ENCODE data around the gene GNPDA1. TPM values are rescaled to one million over a fixed set of nuclear protein-coding genes. Genes with fewer than 3 reads are reported as not detected.
"Not testable (repeated sequence)": the region's sequence is repeated elsewhere in the genome, so short reads cannot be mapped to it uniquely, and the experiment has no call there.

GNPDA1 gene
- polyA plus RNA-seq (ENCODE audit: insufficient read depth in 1 of 5, insufficient read length in 5 of 5, low replicate concordance in 1 of 5): 10 to 100 TPM; 36.0 to 42.3 (median 40.2) TPM
- long read RNA-seq, donor 1, transcript GNPDA1-201 (7 exons, 2,273 nt): major isoform, 18 of 23 reads
- long read RNA-seq, donor 1, partial matches to known transcripts: 0 of 23 reads
- long read RNA-seq, donor 1, other reads (novel, unspliced or antisense): 0 of 23 reads
- long read RNA-seq, donor 2, transcript GNPDA1-201 (7 exons, 2,273 nt): major isoform, 8 of 13 reads
- long read RNA-seq, donor 2, partial matches to known transcripts: 0 of 13 reads
- long read RNA-seq, donor 2, other reads (novel, unspliced or antisense): 0 of 13 reads
- long read RNA-seq, donor 3, transcript GNPDA1-201 (7 exons, 2,273 nt): major isoform, 7 of 11 reads
- long read RNA-seq, donor 3, partial matches to known transcripts: 0 of 11 reads
- long read RNA-seq, donor 3, other reads (novel, unspliced or antisense): 0 of 11 reads
- long read RNA-seq, donor 4, transcript GNPDA1-210 (6 exons, 2,980 nt): major isoform, 7 of 10 reads
- long read RNA-seq, donor 4, partial matches to known transcripts: 0 of 10 reads
- long read RNA-seq, donor 4, other reads (novel, unspliced or antisense): 0 of 10 reads
- long read RNA-seq, donor 5, transcript GNPDA1-201 (7 exons, 2,273 nt): major isoform, 14 of 18 reads
- long read RNA-seq, donor 5, partial matches to known transcripts: 0 of 18 reads
- long read RNA-seq, donor 5, other reads (novel, unspliced or antisense): 0 of 18 reads
- long read RNA-seq, donor 6, transcript GNPDA1-201 (7 exons, 2,273 nt): major isoform, 12 of 18 reads
- long read RNA-seq, donor 6, transcript GNPDA1-210 (6 exons, 2,980 nt): minor isoform, 6 of 18 reads
- long read RNA-seq, donor 6, partial matches to known transcripts: 0 of 18 reads
- long read RNA-seq, donor 6, other reads (novel, unspliced or antisense): 0 of 18 reads
- long read RNA-seq, donor 7, transcript GNPDA1-210 (6 exons, 2,980 nt): minor isoform, 6 of 16 reads
- long read RNA-seq, donor 7, transcript GNPDA1-201 (7 exons, 2,273 nt): major isoform, 10 of 16 reads
- long read RNA-seq, donor 7, partial matches to known transcripts: 0 of 16 reads
- long read RNA-seq, donor 7, other reads (novel, unspliced or antisense): 0 of 16 reads
- long read RNA-seq, donor 8, transcript GNPDA1-201 (7 exons, 2,273 nt): major isoform, 5 of 8 reads
- long read RNA-seq, donor 8, partial matches to known transcripts: 0 of 8 reads
- long read RNA-seq, donor 8, other reads (novel, unspliced or antisense): 0 of 8 reads

GRCh38 chr5:142012792-142013388 is at the start of gene GNPDA1:
TSS of gene GNPDA1 (minus strand) at chr5:142013027. CDS start at chr5:142012035, 992 bp downstream.
- DNase-seq: peak; percentile 68 to 74

GRCh38 chr5:142059304-142059940 is 46.6 kb upstream of the GNPDA1 start:
- DNase-seq: no peak

GRCh38 chr5:142057697-142058056 is 44.9 kb upstream of the GNPDA1 start:
- DNase-seq: no peak

GRCh38 chr5:142056816-142057696 is 44.2 kb upstream of the GNPDA1 start:
- no peak for DNase-seq

- no peak for DNase-seq
These were observed 42.5 kb upstream of the GNPDA1 start for GRCh38 chr5:142055301-142055700.

- DNase-seq: peak; percentile 28 to 33
These were observed 40.8 kb upstream of the GNPDA1 start for GRCh38 chr5:142053426-142054151.

- not testable (repeated sequence) for DNase-seq
These were observed 39.2 kb upstream of the GNPDA1 start for GRCh38 chr5:142052026-142052425.

- no peak for DNase-seq
These were observed 35.4 kb upstream of the GNPDA1 start for GRCh38 chr5:142048272-142048671.

GRCh38 chr5:142046191-142046590 is 33.4 kb upstream of the GNPDA1 start:
- no peak for DNase-seq

- not testable (repeated sequence) for DNase-seq
These were observed 28.1 kb upstream of the GNPDA1 start for GRCh38 chr5:142040881-142041280.

- no peak for DNase-seq
These were observed 27.5 kb upstream of the GNPDA1 start for GRCh38 chr5:142040285-142040684.

- no peak for DNase-seq
These were observed 25.9 kb upstream of the GNPDA1 start for GRCh38 chr5:142038735-142039134.

- not testable (repeated sequence) for DNase-seq
These were observed 24.8 kb upstream of the GNPDA1 start for GRCh38 chr5:142037599-142037998.

- no peak for DNase-seq
These were observed 24.1 kb upstream of the GNPDA1 start for GRCh38 chr5:142036918-142037317.

- DNase-seq: no peak
These were observed 22.2 kb upstream of the GNPDA1 start for GRCh38 chr5:142034994-142035393.

GRCh38 chr5:142033632-142034567 is 21.1 kb upstream of the GNPDA1 start:
- not testable (repeated sequence) for DNase-seq

GRCh38 chr5:142032747-142033631 is 20.2 kb upstream of the GNPDA1 start:
- DNase-seq: no peak
